Stimulated activated CD8-positive, alpha-beta memory T cell treated with anti-CD3 and anti-CD28 coated beads, Interleukin-4, amount 100 ng/mL, for 1 hour (primary cell): ENCODE measurements around the gene CDADC1.

Source experiments
- DNase-seq, 2 donors: peaks; one replicate each; pipeline ENCODE4 v3.0.0-alpha.2; 2020; ENCODE audit warnings: low read depth in 2 of 2, low spot score in 1 of 2

CDADC1 gene

DNA sequence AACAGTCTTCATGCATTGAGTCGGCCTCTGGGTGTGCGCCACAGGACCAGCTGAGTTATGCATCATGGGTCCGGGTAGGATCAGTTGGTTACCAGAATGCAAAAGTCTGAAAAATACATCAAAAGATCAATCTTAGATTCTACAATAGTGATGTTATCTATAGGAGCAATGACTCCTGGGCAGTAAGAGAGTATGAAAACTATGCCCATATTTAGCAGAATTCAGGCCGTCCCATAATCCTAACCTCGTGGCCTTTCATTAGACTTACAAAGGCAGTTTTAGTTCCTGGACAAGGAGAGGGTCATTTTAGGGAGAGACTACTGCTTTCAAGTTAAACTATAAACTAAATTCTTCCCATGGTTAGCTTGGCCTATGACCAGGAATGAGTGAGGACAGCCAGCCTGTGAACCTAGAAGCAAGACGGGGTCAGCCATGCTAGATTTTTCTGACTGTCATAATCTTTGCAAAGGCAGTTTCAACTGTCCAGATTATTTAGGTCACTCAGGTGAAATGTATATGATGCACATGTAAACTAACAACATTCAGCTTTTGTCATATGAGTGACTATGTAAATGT, 11.8 kb upstream of the CDADC1 start:
- no peak for DNase-seq

GRCh38 chr13:49238621-49239020, 9.1 kb upstream of the CDADC1 start:
- no peak for DNase-seq

- DNase-seq: no peak
Observed at GRCh38 chr13:49240017-49240416, 7.7 kb upstream of the CDADC1 start.

DNA sequence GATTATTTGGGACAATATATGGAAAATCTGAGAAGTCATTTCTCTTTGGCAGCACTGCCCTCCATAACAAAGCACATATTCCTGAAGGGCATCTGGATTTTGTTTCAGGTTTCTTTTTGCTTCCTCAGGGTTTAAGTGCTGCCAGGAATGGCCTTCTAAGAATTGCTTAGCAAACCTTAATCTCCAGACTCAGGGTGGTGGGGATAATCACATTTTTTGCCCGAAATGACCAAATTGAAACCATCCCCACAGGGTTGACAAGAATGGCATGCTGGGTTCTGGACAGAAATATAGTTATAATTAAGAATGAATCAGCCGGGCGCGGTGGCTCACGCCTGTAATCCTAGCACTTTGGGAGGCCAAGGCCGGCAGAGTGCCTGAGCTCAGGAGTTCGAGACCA, 6.4 kb upstream of the CDADC1 start:
- DNase-seq: no peak

- DNase-seq: no peak
Observed at GRCh38 chr13:49245101-49245500, 2.6 kb upstream of the CDADC1 start.

GRCh38 chr13:49246850-49247642, 679 bp upstream of the CDADC1 start:
- DNase-seq: no peak

DNA sequence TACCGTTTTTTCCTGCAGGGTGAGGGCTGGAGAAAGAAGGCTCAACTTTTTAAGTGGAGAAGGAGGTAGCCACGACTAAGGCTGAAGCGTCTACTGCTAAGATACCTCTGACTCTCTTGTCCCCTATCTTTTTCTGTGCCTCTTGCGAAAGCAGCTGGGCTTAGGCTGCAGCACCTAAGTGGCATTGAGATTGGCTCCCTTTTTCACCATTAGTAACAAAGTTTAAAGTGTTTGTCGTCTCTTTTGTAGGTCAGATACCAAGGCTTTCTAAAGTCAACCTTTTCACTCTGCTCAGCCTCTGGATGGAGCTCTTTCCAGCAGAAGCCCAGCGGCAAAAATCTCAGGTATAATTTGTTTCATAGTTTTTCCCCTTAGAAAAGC, 887 bp downstream of the CDADC1 start:
- DNase-seq: no peak

DNA sequence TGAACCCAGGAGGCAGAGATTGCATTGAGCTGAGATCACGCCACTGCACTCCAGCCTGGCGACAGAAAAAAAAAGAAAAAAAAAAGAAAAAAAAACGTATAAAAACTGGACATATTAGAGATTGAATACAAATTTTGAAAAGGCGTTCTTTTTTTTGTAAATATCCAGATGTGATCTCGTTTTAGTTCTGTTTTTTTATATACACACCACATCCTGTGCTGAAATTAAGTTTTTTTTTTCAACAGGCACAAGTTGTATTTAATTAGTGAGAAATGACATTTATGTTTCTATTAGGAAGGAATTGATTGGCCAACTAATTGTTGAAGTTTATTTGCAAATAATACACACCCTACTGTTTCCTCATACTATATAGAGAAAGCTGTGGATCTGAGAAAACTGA, 3.6 kb downstream of the CDADC1 start:
- DNase-seq: no peak

DNA sequence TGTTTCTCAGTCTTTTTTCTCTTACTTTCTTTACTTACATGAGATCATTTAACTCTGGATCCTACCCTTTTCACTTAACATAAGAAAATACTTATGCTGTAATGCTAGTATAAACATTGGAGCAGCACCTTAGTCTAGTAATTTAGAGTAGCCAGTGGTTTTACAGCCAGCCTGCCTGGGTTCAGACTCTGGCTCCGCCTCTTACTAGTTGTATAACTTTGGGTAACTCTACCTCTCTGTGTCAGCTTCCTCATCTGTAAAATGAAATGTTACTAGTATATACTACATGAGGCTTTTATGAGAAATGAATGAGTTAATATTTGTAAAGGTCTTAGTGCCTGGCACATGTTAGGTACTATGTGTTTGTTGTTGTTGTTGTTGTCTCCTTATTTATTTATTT, 5.6 kb downstream of the CDADC1 start:
- no peak for DNase-seq

- no peak for DNase-seq
Observed at GRCh38 chr13:49254007-49254406, 6.3 kb downstream of the CDADC1 start.

DNA sequence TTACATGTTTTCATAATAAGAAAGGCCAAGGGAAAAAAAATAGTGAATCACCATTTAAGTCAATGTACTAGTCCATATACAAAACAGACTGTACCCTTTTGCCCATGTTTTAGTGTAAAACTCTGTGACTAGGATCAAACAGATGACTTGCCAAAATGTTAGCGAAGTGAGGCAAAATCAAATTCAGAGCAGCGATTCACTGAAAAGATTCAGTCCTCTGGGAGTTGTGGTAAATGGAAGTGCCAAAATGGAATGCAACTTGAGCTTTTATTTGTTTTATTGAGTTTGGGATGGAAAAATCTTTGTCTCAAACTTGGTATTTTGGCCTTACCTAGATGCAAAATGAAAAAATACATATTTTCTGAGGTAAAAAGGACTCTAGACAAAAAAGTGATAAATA, 9.1 kb downstream of the CDADC1 start:
- no peak for DNase-seq

DNA sequence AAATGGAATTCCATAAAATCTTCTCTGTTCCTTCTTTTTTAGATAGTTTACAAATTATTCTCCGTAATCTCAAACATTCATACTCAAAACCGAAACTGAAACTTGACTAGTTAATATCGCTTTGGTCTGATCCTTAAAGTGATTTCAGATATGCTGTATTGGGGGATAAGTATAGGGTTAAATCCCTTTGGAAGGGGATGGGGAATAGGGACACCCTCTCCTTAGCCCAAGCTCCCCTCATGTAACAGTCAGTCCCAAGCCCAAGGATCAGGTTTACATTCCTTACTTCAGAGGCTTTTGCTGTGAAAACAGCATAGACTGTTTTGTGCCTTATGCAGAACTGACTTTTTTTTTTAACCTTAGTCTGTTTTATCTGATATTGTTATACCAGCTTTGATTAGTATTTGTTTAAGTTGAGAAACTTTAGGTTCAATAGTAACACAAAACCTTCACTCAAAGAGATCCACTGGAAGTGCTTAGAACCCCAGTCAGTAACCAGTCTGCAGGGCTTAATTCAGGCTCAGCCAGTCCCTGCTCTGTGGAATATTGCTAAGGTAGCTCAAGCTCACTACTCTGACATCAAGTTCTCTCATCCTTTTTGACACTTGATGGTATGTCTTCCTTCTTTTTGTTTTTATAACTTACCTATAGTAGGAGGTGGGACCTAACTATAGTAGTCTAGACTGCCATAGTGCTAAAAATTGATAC, 10.5 kb downstream of the CDADC1 start:
- no peak for DNase-seq

DNA sequence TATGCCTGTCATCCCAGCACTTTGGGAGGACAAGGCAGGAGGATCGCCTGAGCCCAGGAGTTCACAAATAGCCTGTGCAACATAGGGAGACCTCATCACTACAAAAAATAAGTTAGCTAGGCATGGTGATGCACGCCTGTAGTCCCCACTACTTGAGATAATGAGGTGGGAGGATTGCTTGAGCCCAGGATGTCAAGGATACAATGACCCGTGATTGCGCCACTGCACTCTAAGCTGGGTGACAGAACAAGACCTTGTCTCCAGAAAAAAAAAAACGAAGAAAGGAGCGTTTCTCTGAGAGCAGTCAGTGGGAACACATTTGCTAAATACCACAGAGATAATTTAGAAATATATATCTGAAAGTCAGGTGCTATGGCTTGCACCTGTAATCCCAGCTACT, 11.9 kb downstream of the CDADC1 start:
- no peak for DNase-seq

- DNase-seq: no peak
Observed at GRCh38 chr13:49262634-49263033, 14.9 kb downstream of the CDADC1 start.

- DNase-seq: no peak
Observed at GRCh38 chr13:49265822-49266221, 18.1 kb downstream of the CDADC1 start.

GRCh38 chr13:49271264-49271663, 23.5 kb downstream of the CDADC1 start:
- DNase-seq: no peak

DNA sequence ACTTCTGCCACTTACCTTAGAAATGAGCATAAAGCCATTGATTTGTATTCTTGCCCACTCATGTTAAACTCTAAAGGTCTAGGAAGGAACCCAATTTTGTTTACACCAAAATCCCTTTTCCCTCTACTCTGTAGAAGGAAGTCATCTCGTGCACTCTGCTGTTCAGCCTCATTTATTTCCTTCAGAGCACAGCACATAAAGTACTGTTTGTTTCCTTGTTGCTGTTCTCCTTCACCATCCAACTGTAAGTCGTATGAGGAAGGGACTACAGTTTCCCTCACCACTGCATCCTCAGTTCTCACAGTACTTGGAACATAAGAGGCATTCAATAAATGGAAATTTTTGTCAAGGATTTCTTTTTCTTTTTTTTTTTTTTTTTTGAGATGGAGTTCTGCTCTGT, 24.6 kb downstream of the CDADC1 start:
- no peak for DNase-seq

DNA sequence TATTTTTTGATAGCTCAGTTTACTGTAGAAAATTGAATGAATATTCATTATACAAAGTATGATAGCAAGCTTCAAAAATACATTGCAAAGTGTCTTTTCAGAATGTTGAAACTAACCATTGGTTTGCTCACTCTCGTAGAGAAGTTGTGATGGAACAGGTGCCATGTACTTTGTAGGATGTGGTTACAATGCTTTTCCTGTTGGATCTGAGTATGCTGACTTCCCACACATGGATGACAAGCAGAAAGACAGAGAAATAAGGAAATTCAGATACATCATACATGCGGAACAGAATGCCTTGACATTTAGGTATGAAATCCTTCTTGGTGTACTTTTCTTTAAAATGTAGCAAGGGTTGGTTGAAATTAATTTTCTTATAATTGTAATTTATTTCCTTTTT, 30.5 kb downstream of the CDADC1 start:
- DNase-seq: no peak

- no peak for DNase-seq
Observed at GRCh38 chr13:49279112-49279511, 31.4 kb downstream of the CDADC1 start.

GRCh38 chr13:49279885-49280284, 32.2 kb downstream of the CDADC1 start:
- no peak for DNase-seq

DNA sequence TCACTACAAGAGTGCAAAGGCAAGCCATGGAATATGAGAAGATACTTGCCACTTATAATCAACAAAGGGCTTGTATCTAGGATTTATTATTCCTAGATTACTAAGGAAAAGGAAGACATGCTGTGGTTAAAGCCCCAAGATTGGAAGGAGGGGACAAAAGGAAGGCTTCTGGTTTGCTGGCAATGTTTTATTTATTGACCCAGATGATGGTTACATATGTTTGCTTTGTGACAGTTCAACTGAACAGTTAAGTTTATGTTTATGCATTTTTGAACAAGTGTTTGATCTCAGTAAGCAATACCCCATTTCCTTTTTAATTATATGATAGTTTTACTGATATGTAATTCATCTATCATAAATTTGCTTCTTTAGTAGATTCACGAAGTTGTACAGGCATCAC, 40.3 kb downstream of the CDADC1 start:
- no peak for DNase-seq

DNA sequence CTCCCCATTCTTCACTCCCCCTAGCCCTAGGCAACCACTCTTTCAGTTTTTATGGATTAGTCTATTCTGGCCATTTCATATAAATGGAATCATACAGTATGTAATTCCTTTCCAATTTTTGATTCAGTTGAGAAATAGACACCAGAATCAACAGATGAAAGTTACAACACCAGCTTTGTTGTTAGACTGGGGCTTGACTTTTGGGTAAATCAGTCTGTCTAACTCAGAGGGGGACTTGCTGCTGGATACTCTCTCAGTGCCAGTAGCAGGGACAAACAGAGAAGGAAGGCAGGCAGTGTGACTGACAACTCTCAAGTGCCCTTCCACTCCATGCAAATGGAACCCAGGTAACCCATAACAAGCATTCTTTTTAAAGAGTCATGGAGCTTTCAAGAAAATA, 40.7 kb downstream of the CDADC1 start:
- DNase-seq: no peak
